Stomach (tissue), 9 donors: ENCODE data around the gene MRGPRG. TPM values are rescaled to one million over a fixed set of nuclear protein-coding genes. Genes with fewer than 3 reads are reported as not detected.

Source experiments
- DNase-seq, 2 donors: peaks; one replicate each; pipeline versions ENCODE4 v3.0.0 to v3.0.0-alpha.2; 2013 to 2019
- H3K27ac ChIP-seq, 5 donors: fragments of 200-600 bp in 4 of 5; sonication (generic) in 4 of 5; one replicate each; pipeline ENCODE4 v1.5.1; 2013 to 2019; ENCODE audit warnings: mild to moderate bottlenecking in 1 of 5, moderate library complexity in 1 of 5
- H3K27me3 ChIP-seq, 3 donors: fragments of 200-600 bp; sonication (generic); one replicate each; pipeline ENCODE4 v1.5.1; 2017 to 2019; ENCODE audit warnings: mixed run types in 1 of 3
- H3K36me3 ChIP-seq, 4 donors: fragments of 200-600 bp; sonication (generic); 1 replicate in 3 of 4; 2 replicates in 1 of 4; pipeline ENCODE4 v1.5.1; 2016 to 2019
- H3K4me1 ChIP-seq, 4 donors: fragments of 200-600 bp; sonication (generic); one replicate each; pipeline ENCODE4 v1.5.1; 2016 to 2019
- H3K4me3 ChIP-seq, 4 donors: fragments of 200-600 bp; sonication (generic) in 3 of 4; one replicate each; pipeline ENCODE4 v1.5.1; 2016 to 2019; ENCODE audit warnings: mild to moderate bottlenecking in 1 of 4
- H3K9me3 ChIP-seq, 4 donors: fragments of 200-600 bp; sonication (generic); one replicate each; pipeline ENCODE4 v1.5.1; 2016 to 2019
- EP300 ChIP-seq: sonication (generic); formaldehyde crosslinking; IDR thresholded peaks from one replicate; pipeline ENCODE4 v1.6.1; 2017; ENCODE audit warnings: antibody characterized with exemption
- POLR2A ChIP-seq, 4 donors: fragments of 450-650 bp; IDR thresholded peaks; one replicate each; pipeline ENCODE4 v1.6.1; 2016; ENCODE audit warnings: antibody characterized with exemption in 4 of 4, control low read depth in 2 of 4, mild to moderate bottlenecking in 1 of 4, moderate library complexity in 1 of 4
- POLR2AphosphoS5 ChIP-seq, 3 donors: sonication (generic); formaldehyde crosslinking; IDR thresholded peaks; one replicate each; pipeline ENCODE4 v1.6.1; 2016; ENCODE audit warnings: antibody characterized with exemption in 3 of 3
- whole genome bisulfite sequencing, 5 donors: extraction: QIAGEN DNeasy Blood & Tissue Kit in 3 of 5; methylation state at CpG; one replicate each; pipeline versions ENCODE4 v1.1.5 to v1.1.7; 2013 to 2018; 5-methylcytosine and 5-hydroxymethylcytosine counted together
- intact Hi-C: fragments of 100-400 bp; cut with DNase I; formaldehyde crosslinking; loops from one replicate; pipeline ENCODE4 v1.15.1; 2023; ENCODE audit warnings: low total_unique reads
- polyA plus RNA-seq, 3 donors: library from polyadenylated mRNA; stranded (reverse); fragments of 200-250 nt; gene quantifications; one replicate each; pipeline ENCODE4 v1.2.3, GENCODE V29; 2013
- total RNA-seq, 5 donors: library from RNA; depleted of rRNA; stranded (reverse); fragments of >200 nt; gene quantifications; one replicate each; pipeline versions ENCODE4 v1.1.0 to v1.2.3, GENCODE V29; 2014 to 2016
- TF ChIP-seq, protein P1 (sequence below), 7 experiments: fragments of 450-650 bp in 4 of 7; fragments of 200-600 bp in 3 of 7; sonication (generic) in 3 of 7; IDR thresholded peaks; one replicate each; pipeline ENCODE4 v1.5.1; 2016 to 2019; ENCODE audit warnings: antibody characterized with exemption in 7 of 7, control low read depth in 2 of 7, mild to moderate bottlenecking in 1 of 7
- donor health status: healthy with polysubstance abuse.
- donor health status: Bipolar disorder and iron deficiency.
- donor health status: healthy.

Gene MRGPRG
- total and polyA plus RNA-seq, 8 donors: not detected

DNA sequence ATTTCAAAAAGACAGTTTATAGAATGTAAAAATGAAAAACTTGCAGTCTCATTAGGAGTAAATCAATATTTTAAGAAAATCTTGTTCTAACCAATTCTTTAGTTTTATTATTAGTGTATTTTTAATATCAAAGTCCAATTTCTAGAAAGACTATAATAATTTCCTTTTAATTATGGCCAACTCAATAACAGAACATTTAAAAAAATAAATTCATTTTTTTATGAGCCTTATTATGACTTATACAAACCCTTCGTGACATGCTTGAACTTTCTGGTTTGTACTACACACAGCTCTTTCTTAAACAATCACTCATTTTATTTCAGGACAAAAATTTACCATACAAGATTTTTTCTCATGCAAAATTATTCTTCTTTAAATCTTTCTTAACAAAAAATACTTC, 25.3 kb upstream of the MRGPRG start:
- intact Hi-C loops: no loop called here

DNA sequence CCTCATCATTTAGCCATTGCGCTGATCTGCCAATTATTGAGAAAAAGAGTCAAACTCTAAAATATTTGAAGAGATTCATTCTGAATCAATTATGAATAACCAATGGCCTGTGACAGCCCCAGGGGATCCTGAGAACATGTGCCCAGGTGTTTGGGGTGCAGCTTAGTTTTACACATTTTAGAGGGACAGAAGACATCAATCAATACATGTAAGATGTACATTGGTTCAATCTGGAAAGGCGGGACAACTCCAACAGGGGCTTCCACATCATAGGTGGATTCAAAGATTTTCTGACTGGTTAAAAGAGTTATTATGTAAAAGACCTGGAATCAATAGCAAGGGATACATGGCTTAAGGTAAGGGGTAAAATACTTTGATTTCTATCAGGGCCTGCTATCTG, 18.5 kb upstream of the MRGPRG start:
- intact Hi-C loops: no loop called here
- TF ChIP-seq, protein P1, sequence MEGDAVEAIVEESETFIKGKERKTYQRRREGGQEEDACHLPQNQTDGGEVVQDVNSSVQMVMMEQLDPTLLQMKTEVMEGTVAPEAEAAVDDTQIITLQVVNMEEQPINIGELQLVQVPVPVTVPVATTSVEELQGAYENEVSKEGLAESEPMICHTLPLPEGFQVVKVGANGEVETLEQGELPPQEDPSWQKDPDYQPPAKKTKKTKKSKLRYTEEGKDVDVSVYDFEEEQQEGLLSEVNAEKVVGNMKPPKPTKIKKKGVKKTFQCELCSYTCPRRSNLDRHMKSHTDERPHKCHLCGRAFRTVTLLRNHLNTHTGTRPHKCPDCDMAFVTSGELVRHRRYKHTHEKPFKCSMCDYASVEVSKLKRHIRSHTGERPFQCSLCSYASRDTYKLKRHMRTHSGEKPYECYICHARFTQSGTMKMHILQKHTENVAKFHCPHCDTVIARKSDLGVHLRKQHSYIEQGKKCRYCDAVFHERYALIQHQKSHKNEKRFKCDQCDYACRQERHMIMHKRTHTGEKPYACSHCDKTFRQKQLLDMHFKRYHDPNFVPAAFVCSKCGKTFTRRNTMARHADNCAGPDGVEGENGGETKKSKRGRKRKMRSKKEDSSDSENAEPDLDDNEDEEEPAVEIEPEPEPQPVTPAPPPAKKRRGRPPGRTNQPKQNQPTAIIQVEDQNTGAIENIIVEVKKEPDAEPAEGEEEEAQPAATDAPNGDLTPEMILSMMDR (IDR thresholded peaks at IDR 0.05): no peak
- TF ChIP-seq POLR2A (IDR thresholded peaks at IDR 0.05) (no peak), POLR2AphosphoS5 (IDR thresholded peaks at IDR 0.05) (no peak), EP300 (no peak)
- Histone ChIP-seq H3K4me3 (no peak overlapping the region), H3K36me3 (no peaks in the 10 kb centered on the region), H3K4me1 (peaks cover 0 to under 1% (median 0%) of the 10 kb centered on the region in 4 donors), H3K27ac (no peak overlapping the region), H3K27me3 (peaks cover 0 to 7% (median 0%) of the 10 kb centered on the region in 3 donors), H3K9me3 (no peaks in the 10 kb centered on the region)
- no peak for DNase-seq
- WGBS, 5 donors: 86 to 95% (median 91%) methylated on average over 2 of the region's 2 CpGs

More for the DNA sequence above, 25.3 kb upstream of the MRGPRG start:
- Histone ChIP-seq H3K4me1 (no peaks in the 10 kb centered on the region), H3K9me3 (no peaks in the 10 kb centered on the region), H3K27ac (no peak overlapping the region), H3K27me3 (no peaks in the 10 kb centered on the region), H3K4me3 (no peak overlapping the region), H3K36me3 (no peaks in the 10 kb centered on the region)
- 77 to 90% (median 83%) methylated on average over 1 of the region's 1 CpG for WGBS, 5 donors
- TF ChIP-seq, protein P1 (IDR thresholded peaks at IDR 0.05): no peak
- TF ChIP-seq EP300: no peak
- no peak for TF ChIP-seq POLR2A (IDR thresholded peaks at IDR 0.05)
- TF ChIP-seq POLR2AphosphoS5 (IDR thresholded peaks at IDR 0.05): no peak
- no peak for DNase-seq

DNA sequence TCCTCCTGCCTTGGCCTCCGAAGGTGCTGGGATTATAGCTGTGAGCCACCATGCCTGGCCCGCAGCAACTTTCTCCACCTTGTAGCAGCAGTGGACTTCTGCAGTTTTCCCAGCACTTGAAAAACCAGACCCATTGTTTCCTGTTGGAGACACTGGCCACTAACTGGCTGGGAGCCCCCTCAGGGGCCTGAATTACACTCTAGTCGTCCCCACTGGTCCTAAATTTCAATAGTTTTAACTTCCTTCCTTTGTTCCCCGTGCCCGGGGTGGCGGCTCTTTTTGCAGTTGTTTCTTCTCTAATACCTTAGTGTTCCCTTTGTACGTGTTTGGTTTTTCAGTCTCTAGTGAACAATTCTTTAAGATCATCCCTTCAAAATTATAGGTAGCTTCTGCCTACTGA, 16.2 kb upstream of the MRGPRG start:
- no peak overlapping the region for H3K4me3 ChIP-seq
- 61 to 80% (median 68%) methylated on average over 7 of the region's 7 CpGs for WGBS, 5 donors
- intact Hi-C loops: no loop called here

DNA sequence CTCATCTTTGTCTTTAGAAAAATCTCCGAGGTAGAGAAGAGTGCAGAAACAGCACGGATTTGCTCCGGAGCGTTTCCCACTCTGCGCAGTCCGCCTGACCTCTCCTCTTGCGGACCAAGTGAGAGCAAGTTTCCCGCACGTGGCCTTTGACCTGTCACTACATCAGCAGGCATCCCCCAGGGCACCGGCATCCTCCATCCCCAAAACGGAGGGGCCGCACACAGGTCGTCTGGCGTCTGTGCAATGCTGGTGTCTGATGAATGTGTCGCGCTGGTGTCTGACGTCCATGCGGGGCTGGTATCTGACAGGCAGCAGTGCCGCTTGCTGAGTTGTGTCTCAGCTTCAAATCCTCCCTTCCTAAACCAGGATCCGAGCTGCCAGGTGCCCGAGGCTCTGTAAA, 14.3 kb upstream of the MRGPRG start:
- WGBS, 5 donors: 81 to 91% (median 89%) methylated on average over 17 to 21 of the region's 21 CpGs
- no peak for DNase-seq
- Histone ChIP-seq H3K4me3 (no peak overlapping the region), H3K9me3 (no peaks in the 10 kb centered on the region), H3K27me3 (peaks cover 0 to 49% (median 11%) of the 10 kb centered on the region in 3 donors), H3K27ac (no peak overlapping the region), H3K4me1 (peaks cover 0 to 5% (median 0%) of the 10 kb centered on the region in 4 donors), H3K36me3 (no peaks in the 10 kb centered on the region)
- intact Hi-C loops: no loop called here
- TF ChIP-seq POLR2AphosphoS5 (IDR thresholded peaks at IDR 0.05) (no peak), POLR2A (IDR thresholded peaks at IDR 0.05) (no peak), EP300 (no peak)
- TF ChIP-seq, protein P1 (IDR thresholded peaks at IDR 0.05): no peak

More for the DNA sequence above, 16.2 kb upstream of the MRGPRG start:
- TF ChIP-seq, protein P1 (IDR thresholded peaks at IDR 0.05): no peak
- TF ChIP-seq EP300 (no peak), POLR2A (IDR thresholded peaks at IDR 0.05) (no peak), POLR2AphosphoS5 (IDR thresholded peaks at IDR 0.05) (no peak)
- Histone ChIP-seq H3K4me1 (peaks cover 0 to 5% (median 0%) of the 10 kb centered on the region in 4 donors), H3K27ac (no peak overlapping the region), H3K9me3 (no peaks in the 10 kb centered on the region), H3K36me3 (no peaks in the 10 kb centered on the region), H3K27me3 (peaks cover 0 to 30% (median 8%) of the 10 kb centered on the region in 3 donors)
- DNase-seq: no peak
